H1 (cell line): ENCODE results near the gene TRIM52. TPM values are rescaled to one million over a fixed set of nuclear protein-coding genes. Genes with fewer than 3 reads are reported as not detected.

ENCODE experiments used
- CTCF ChIA-PET: fragments of 300-600 bp; sonication (Branson Sonifier 250); formaldehyde crosslinking; loops from one replicate; lab custom pipeline; 2021; ENCODE audit not compliant: partially characterized antibody; lab: Charles Lee
- POLR2A ChIA-PET: fragments of 300-600 bp; sonication (Branson Sonifier 250); formaldehyde crosslinking; loops from one replicate; lab custom pipeline; 2021; ENCODE audit warnings: inconsistent platforms; ENCODE audit not compliant: partially characterized antibody; lab: Charles Lee
- DNase-seq, 2 experiments: peaks; one replicate each; pipeline versions ENCODE4 v3.0.0 to v3.0.0-alpha.2; 2010 to 2022; ENCODE audit warnings: low spot score in 2 of 2, low read depth in 1 of 2, mixed read lengths in 1 of 2
- FAIRE-seq: peaks from 2 replicates; lab custom pipeline; 2011; peaks lifted over from hg19 to GRCh38; lab: Jason Lieb, UNC
- H2AFZ ChIP-seq: 2 replicates; pipeline ENCODE4 v1.8.1; 2012; ENCODE audit warnings: low read length, inconsistent platforms
- H2AK5ac ChIP-seq: 2 replicates; pipeline ENCODE4 v1.6.1; 2013; ENCODE audit warnings: low read depth, low read length
- H2BK120ac ChIP-seq: replicated peaks from 2 replicates; pipeline ENCODE3; 2013; ENCODE audit warnings: low read depth, low read length, inconsistent platforms
- H2BK12ac ChIP-seq: 2 replicates; pipeline ENCODE4 v1.6.1; 2013; ENCODE audit warnings: low read depth, low read length
- H2BK15ac ChIP-seq: 2 replicates; pipeline ENCODE4 v1.6.1; 2013; ENCODE audit warnings: low read length
- H2BK20ac ChIP-seq: 2 replicates; pipeline ENCODE4 v1.6.1; 2013; ENCODE audit warnings: low read length
- H2BK5ac ChIP-seq: 2 replicates; pipeline ENCODE4 v1.6.1; 2013; ENCODE audit warnings: low read depth, low read length
- H3K14ac ChIP-seq: 2 replicates; pipeline ENCODE4 v1.6.1; 2013; ENCODE audit warnings: inconsistent platforms; ENCODE audit not compliant: insufficient read length
- H3K18ac ChIP-seq: 2 replicates; pipeline ENCODE4 v1.6.1; 2013; ENCODE audit warnings: low read length; ENCODE audit errors: extremely low read depth
- H3K23ac ChIP-seq: 2 replicates; pipeline ENCODE4 v1.6.1; 2013; ENCODE audit warnings: inconsistent platforms; ENCODE audit not compliant: insufficient read length
- H3K23me2 ChIP-seq: 2 replicates; pipeline ENCODE4 v1.6.1; 2013; ENCODE audit warnings: low read depth, low read length
- H3K27ac ChIP-seq: 2 replicates; pipeline ENCODE4 v1.6.1; 2011; ENCODE audit warnings: low read depth, low read length, inconsistent platforms
- H3K27me3 ChIP-seq, 4 experiments: replicated peaks in 1 of 4; 1 replicate in 1 of 4; 2 replicates in 3 of 4; pipeline versions ENCODE4 v1.6.1 to v1.8.1; 2011 to 2013; ENCODE audit warnings: low read length in 3 of 4, mild to moderate bottlenecking in 3 of 4, inconsistent platforms in 2 of 4, mixed read lengths in 2 of 4, moderate library complexity in 1 of 4; ENCODE audit not compliant: control insufficient read depth in 3 of 4, insufficient read depth in 3 of 4; ENCODE audit errors: extremely low read depth in 1 of 4
- H3K36me3 ChIP-seq, 4 experiments: 2 replicates each; pipeline versions ENCODE4 v1.6.1 to v1.8.1; 2011 to 2013; ENCODE audit warnings: mild to moderate bottlenecking in 4 of 4, low read length in 3 of 4, moderate library complexity in 2 of 4, control low read depth in 1 of 4, inconsistent platforms in 1 of 4; ENCODE audit not compliant: insufficient read depth in 4 of 4, control insufficient read depth in 2 of 4
- H3K4ac ChIP-seq: replicated peaks from 2 replicates; pipeline ENCODE3; 2013; ENCODE audit warnings: low read length, low read depth, mixed read lengths, inconsistent platforms; ENCODE audit not compliant: insufficient read length
- H3K4me1 ChIP-seq, 4 experiments: replicated peaks in 1 of 4; 1 replicate in 1 of 4; 2 replicates in 3 of 4; pipeline versions ENCODE4 v1.6.1 to v1.8.1; 2011 to 2013; ENCODE audit warnings: low read length in 3 of 4, inconsistent platforms in 2 of 4, mixed read lengths in 1 of 4; ENCODE audit not compliant: insufficient read depth in 4 of 4, control insufficient read depth in 3 of 4
- H3K4me2 ChIP-seq, 2 experiments: 2 replicates each; pipeline versions ENCODE4 v1.6.1 to v1.8.1; 2011 to 2013; ENCODE audit warnings: low read depth in 2 of 2, low read length in 2 of 2, control low read depth in 1 of 2, inconsistent platforms in 1 of 2, mild to moderate bottlenecking in 1 of 2; ENCODE audit not compliant: insufficient read depth in 1 of 2
- H3K4me3 ChIP-seq, 4 experiments: fragments of 200-600, 300-600 bp in 1 of 4; sonication (generic), shearing (Covaris generic), sonication (Bioruptor Twin) in 1 of 4; 2 replicates each; pipeline versions ENCODE4 v1.5.1 to v1.8.1; 2011 to 2016; ENCODE audit warnings: low read length in 4 of 4, low read depth in 3 of 4, control low read depth in 2 of 4, inconsistent platforms in 2 of 4, mild to moderate bottlenecking in 2 of 4, mixed read lengths in 1 of 4, moderate library complexity in 1 of 4; ENCODE audit not compliant: insufficient read depth in 2 of 4; ENCODE audit errors: extremely low read depth in 1 of 4
- H3K56ac ChIP-seq: replicated peaks from 2 replicates; pipeline ENCODE3; 2013; ENCODE audit warnings: low read depth, mild to moderate bottlenecking, mixed read lengths, low read length, inconsistent platforms; ENCODE audit not compliant: insufficient read length
- H3K79me1 ChIP-seq: 2 replicates; pipeline ENCODE4 v1.6.1; 2013; ENCODE audit warnings: low read depth, low read length, control low read depth
- H3K79me2 ChIP-seq, 2 experiments: 2 replicates each; pipeline versions ENCODE4 v1.6.1 to v1.8.1; 2012 to 2013; ENCODE audit warnings: low read length in 2 of 2, mild to moderate bottlenecking in 2 of 2, inconsistent platforms in 1 of 2; ENCODE audit not compliant: insufficient read depth in 2 of 2, control insufficient read depth in 1 of 2
- H3K9ac ChIP-seq, 4 experiments: replicated peaks in 1 of 4; 1 replicate in 1 of 4; 2 replicates in 3 of 4; pipeline versions ENCODE4 v1.6.1 to v1.8.1; 2011 to 2013; ENCODE audit warnings: low read depth in 3 of 4, low read length in 3 of 4, control low read depth in 2 of 4, mild to moderate bottlenecking in 2 of 4, moderate library complexity in 2 of 4, inconsistent platforms in 1 of 4; ENCODE audit errors: extremely low read depth in 1 of 4
- H3K9me3 ChIP-seq, 2 experiments: 2 replicates each; pipeline versions ENCODE4 v1.6.1 to v1.8.1; 2012 to 2013; ENCODE audit warnings: mild to moderate bottlenecking in 2 of 2, moderate library complexity in 2 of 2, control low read depth in 1 of 2, inconsistent platforms in 1 of 2, low read depth in 1 of 2, low read length in 1 of 2, mixed read lengths in 1 of 2; ENCODE audit not compliant: insufficient read depth in 2 of 2
- H4K20me1 ChIP-seq, 2 experiments: replicated peaks in 1 of 2; 2 replicates each; pipeline versions ENCODE3 to v1.8.1; 2011 to 2013; ENCODE audit warnings: inconsistent platforms in 2 of 2, low read length in 2 of 2, mild to moderate bottlenecking in 1 of 2; ENCODE audit not compliant: insufficient read depth in 2 of 2, control insufficient read depth in 1 of 2
- H4K5ac ChIP-seq: 2 replicates; pipeline ENCODE4 v1.6.1; 2013; ENCODE audit warnings: low read length, low read depth, mixed read lengths, inconsistent platforms; ENCODE audit not compliant: insufficient read length
- H4K8ac ChIP-seq: 2 replicates; pipeline ENCODE4 v1.8.0; 2013; ENCODE audit warnings: mild to moderate bottlenecking, moderate library complexity, low read length, inconsistent platforms; ENCODE audit not compliant: insufficient read depth; ENCODE audit errors: extremely low read depth
- H4K91ac ChIP-seq: replicated peaks from 2 replicates; pipeline ENCODE3; 2013; ENCODE audit warnings: low read length, mixed read lengths, inconsistent platforms; ENCODE audit not compliant: insufficient read length
- ATF2 ChIP-seq: IDR thresholded peaks from 2 replicates; pipeline ENCODE4 v1.6.1; 2012; ENCODE audit warnings: low read length, inconsistent platforms
- ATF3 ChIP-seq: IDR thresholded peaks from 2 replicates; pipeline ENCODE4 v1.6.1; 2011; ENCODE audit warnings: low read depth, mild to moderate bottlenecking, low read length; ENCODE audit not compliant: insufficient read depth
- EZH2 ChIP-seq: fragments of 200-600 bp; sonication (generic); IDR thresholded peaks from 2 replicates; pipeline ENCODE4 v1.7.1; 2012; ENCODE audit warnings: low read depth, mild to moderate bottlenecking, moderate library complexity, low read length, inconsistent platforms; ENCODE audit not compliant: severe bottlenecking
- GABPA ChIP-seq: IDR thresholded peaks from 2 replicates; pipeline ENCODE4 v1.6.1; 2011; ENCODE audit warnings: mild to moderate bottlenecking, low read length, moderate library complexity, borderline replicate concordance; ENCODE audit not compliant: insufficient read depth
- JUN ChIP-seq: IDR thresholded peaks from 2 replicates; pipeline ENCODE4 v1.6.1; 2011; ENCODE audit warnings: low read depth, mild to moderate bottlenecking, improper control_type of control experiment, low read length
- KDM4A ChIP-seq: IDR thresholded peaks from one replicate; pipeline ENCODE4 v1.7.1; 2012; ENCODE audit warnings: low read depth, mild to moderate bottlenecking, moderate library complexity, low read length, inconsistent platforms; ENCODE audit not compliant: severe bottlenecking
- POLR2AphosphoS5 ChIP-seq: IDR thresholded peaks from 2 replicates; pipeline ENCODE4 v1.6.1; 2011; ENCODE audit warnings: low read depth, low read length
- RBBP5 ChIP-seq: IDR thresholded peaks from 2 replicates; pipeline ENCODE4 v1.7.1; 2012; ENCODE audit warnings: low read depth, mild to moderate bottlenecking, inconsistent platforms, low read length, moderate library complexity, borderline replicate concordance
- SRF ChIP-seq: IDR thresholded peaks from 2 replicates; pipeline ENCODE4 v1.6.1; 2011; ENCODE audit warnings: mild to moderate bottlenecking, low read depth, low read length, moderate library complexity
- TAF1 ChIP-seq: IDR thresholded peaks from 2 replicates; pipeline ENCODE4 v1.6.1; 2011; ENCODE audit warnings: mild to moderate bottlenecking, low read depth, low read length
- TEAD4 ChIP-seq: IDR thresholded peaks from 2 replicates; pipeline ENCODE4 v1.6.1; 2012; ENCODE audit warnings: low read depth, low read length, inconsistent platforms, mixed read lengths
- WGBS, 2 experiments: shearing (Covaris generic) in 1 of 2; methylation state at CpG; one replicate each; pipeline versions ENCODE4 v1.1.6 to v1.1.7; 2013 to 2015; ENCODE audit warnings: low lambda C conversion rate in 2 of 2, mixed read lengths in 2 of 2, inconsistent platforms in 1 of 2, low coverage in 1 of 2, missing lambda C conversion rate in 1 of 2; ENCODE audit not compliant: insufficient replicate concordance in 2 of 2, insufficient coverage in 1 of 2, insufficient read length in 1 of 2; ENCODE audit errors: extremely low coverage in 1 of 2, missing lambda C conversion rate in 1 of 2; 5-methylcytosine and 5-hydroxymethylcytosine counted together
- polyA plus RNA-seq, 7 experiments: library from polyadenylated mRNA; depleted of rRNA in 3 of 7; stranded (reverse) in 5 of 7; unstranded in 2 of 7; fragments of >200 nt in 5 of 7; fragments of 200-250 nt in 2 of 7; gene quantifications; 1 replicate in 5 of 7; 2 replicates in 1 of 7; 4 replicates in 1 of 7; pipeline versions ENCODE4 v1.2.1 to v1.2.3, GENCODE V29; 2011 to 2013; ENCODE audit warnings: missing spikeins in 2 of 7, mixed read lengths in 2 of 7
- total RNA-seq: library from RNA; stranded (reverse); fragmentation: NEBNext Ultra II Directional; extraction: Animal tissue kit (Norgen Biotek cat#: 25700); gene quantifications from 2 replicates; pipeline ENCODE4 v1.2.1, GENCODE V29; 2021

TRIM52 gene
- total and polyA plus RNA-seq, 2 of the 8 experiments (the other 6 are each of a cell fraction or from before 2014, with no cell fraction given) = 4.2 to 5.7 TPM

- Histone ChIP-seq H3K56ac (peak overlapping the region; percentile 1), H2AK5ac (no peak overlapping the region; the same call in 1 of the 2 replicates), H4K5ac (no peak overlapping the region), H4K20me1 (peaks cover 9 to 15% of the 10 kb centered on the region in 2 experiments), H3K27ac (no peak overlapping the region), H3K79me1 (peaks cover 6% of the 10 kb centered on the region), H2BK20ac (0 out of 2 replicates have a peak overlapping the region, but pooled peaks have one; percentile 56), H3K79me2 (peaks cover 33 to 81% of the 10 kb centered on the region in 2 experiments), H3K4me2 (peak overlapping the region; percentile 92 to 97), H3K27me3 (no peaks in the 10 kb centered on the region), H2AFZ (no peak overlapping the region), H3K4ac (peak overlapping the region; percentile 1), H3K36me3 (peaks cover 2 to 48% (median 6%) of the 10 kb centered on the region in 4 experiments; a peak in 5 of 8 replicates), H2BK15ac (no peak overlapping the region), H3K14ac (no peak overlapping the region), H4K8ac (no peak overlapping the region), H3K23ac (no peak overlapping the region), H2BK120ac (no peak overlapping the region), H3K18ac (no peak overlapping the region), H2BK12ac (no peak overlapping the region), H3K4me1 (peaks cover 0 to 12% (median 6%) of the 10 kb centered on the region in 4 experiments; a peak in 5 of 7 replicates), H3K9ac (peak overlapping the region in 3 of 4 experiments; percentile 56 to 74 (median 62); a peak in 6 of 7 replicates), H3K23me2 (peaks cover 14% of the 10 kb centered on the region), H2BK5ac (peak overlapping the region; percentile 71; the same call in 1 of the 2 replicates), H3K9me3 (no peaks in the 10 kb centered on the region), H3K4me3 (peak overlapping the region; percentile 76 to 100 (median 86); a peak in 7 of 8 replicates), H4K91ac (no peak overlapping the region)
- ChIA-PET POLR2A (interaction anchor here (0.7 to 34.2 kb wide), 5 partner anchors 1 to 73 kb away, joined by 3 to 1334 read pairs (median 40); partner anchors contain the start of genes RACK1, TRIM41 and TRIM52), CTCF (interaction anchor here (1.7 to 2.5 kb wide), 2 partner anchors 12 to 13 kb away, joined by 4 to 8 read pairs; no protein-coding TSS in a partner anchor)
- no peak for DNase-seq
- WGBS, 2 experiments = 83% methylated on average over 4 of the region's 4 CpGs; no CpG with 5 or more reads in 1 of the 2 experiments
- no peak for FAIRE-seq
- TF ChIP-seq SRF = no peak
- TF ChIP-seq KDM4A = no peak
- TF ChIP-seq TEAD4 = no peak
- no peak for TF ChIP-seq ATF3
- TF ChIP-seq RBBP5 = no peak
- TF ChIP-seq JUN = no peak
- TF ChIP-seq GABPA = no peak
- no peak for TF ChIP-seq TAF1
- no peak for TF ChIP-seq EZH2
- no peak for TF ChIP-seq ATF2
- TF ChIP-seq POLR2AphosphoS5 = no peak
Measured at GRCh38 chr5:181248277-181248676, 12.7 kb downstream of the TRIM52 start.
